Amniotic epithelial cell (primary cell): Measurements from ENCODE around the gene EMC1.
"Not testable (repeated sequence)": the region's sequence is repeated elsewhere in the genome, so short reads cannot be mapped to it uniquely, and the experiment has no call there.

ENCODE experiments used
- DNase-seq: peaks from one replicate; pipeline ENCODE4 v3.0.0-alpha.2; 2010; ENCODE audit warnings: low read depth

Gene EMC1

GRCh38 chr1:19260211-19261138, 9.2 kb upstream of the EMC1 start:
- peak; percentile 89 for DNase-seq

DNA sequence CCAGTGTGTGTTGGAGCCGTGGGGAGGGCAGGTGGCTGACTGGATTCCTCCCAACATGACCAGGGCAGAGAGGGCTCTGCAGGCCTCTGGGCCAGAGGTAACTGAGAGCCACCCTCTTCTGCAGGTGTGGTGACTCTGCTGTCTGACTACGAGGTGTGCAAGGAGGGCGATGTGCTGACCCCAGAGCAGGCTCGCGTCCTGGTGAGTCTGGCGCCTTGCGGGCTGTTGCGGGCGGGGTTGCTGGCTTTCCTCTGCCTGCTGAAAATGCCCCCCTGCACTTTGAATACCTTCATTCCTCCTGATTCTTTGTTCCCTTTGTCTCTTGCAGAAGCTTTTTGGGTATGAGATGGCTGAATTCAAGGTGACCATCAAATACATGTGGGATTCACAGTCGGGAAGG, 7.0 kb upstream of the EMC1 start:
- no peak for DNase-seq

DNA sequence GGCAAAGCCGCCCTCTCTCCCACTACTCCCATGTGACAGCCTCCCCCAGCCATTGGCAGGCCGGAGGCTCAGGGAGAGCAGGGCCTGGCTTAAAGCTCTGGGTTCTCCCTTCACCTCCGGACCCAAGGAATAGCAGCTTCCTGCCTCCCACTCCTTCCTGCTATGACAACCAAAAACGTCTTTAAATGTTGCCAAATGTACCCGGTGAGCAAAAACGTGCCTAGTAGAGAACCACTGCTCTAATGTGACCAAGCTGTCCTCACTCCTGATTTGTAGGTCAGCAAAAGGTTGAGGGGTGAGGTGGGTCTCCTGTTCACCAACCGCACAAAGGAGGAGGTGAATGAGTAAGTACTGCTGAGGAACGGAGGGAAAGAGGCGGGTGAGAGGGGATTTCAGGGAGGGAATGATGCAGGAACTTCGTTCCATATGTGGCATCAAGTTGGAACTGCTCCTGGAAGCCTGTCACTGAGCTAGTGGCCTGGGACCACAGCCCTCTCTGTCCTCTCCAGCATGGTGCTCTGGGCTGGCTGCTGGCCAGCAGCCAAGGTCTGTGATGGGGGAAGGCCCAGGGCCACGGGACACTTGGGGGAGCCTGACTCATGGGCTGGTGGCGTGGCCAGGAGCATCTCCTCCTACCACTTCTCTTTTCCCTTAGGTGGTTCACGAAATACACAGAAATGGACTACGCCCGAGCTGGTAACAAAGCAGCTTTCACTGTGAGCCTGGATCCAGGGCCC, 6.0 kb upstream of the EMC1 start:
- no peak for DNase-seq

- DNase-seq, result not testable (repeated sequence)
Observed at GRCh38 chr1:19256301-19256700, 5.0 kb upstream of the EMC1 start.

DNA sequence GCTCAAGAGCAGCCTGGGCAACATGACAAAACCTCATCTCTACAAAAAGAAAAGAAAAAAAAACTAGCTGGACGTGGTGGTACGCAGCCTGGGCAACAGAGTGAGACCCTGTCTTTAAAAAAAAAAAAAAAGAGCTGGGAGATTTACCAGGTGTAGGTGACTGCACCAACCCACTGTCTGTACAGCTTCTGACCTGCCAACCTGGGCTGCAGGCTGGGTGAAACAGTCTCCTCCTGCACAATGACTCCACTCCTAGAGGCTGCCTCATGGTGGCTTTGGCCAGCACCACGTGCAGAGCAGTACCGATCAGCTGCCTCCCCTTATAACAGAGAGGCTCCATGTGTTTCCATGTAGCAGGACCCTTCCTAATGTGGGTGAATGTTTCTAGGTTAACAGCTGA, 4.0 kb upstream of the EMC1 start:
- DNase-seq, result no peak

- DNase-seq, result no peak
Observed at GRCh38 chr1:19254416-19254815, 3.1 kb upstream of the EMC1 start.

GRCh38 chr1:19250629-19251304, 557 bp downstream of the EMC1 start:
- no peak for DNase-seq

DNA sequence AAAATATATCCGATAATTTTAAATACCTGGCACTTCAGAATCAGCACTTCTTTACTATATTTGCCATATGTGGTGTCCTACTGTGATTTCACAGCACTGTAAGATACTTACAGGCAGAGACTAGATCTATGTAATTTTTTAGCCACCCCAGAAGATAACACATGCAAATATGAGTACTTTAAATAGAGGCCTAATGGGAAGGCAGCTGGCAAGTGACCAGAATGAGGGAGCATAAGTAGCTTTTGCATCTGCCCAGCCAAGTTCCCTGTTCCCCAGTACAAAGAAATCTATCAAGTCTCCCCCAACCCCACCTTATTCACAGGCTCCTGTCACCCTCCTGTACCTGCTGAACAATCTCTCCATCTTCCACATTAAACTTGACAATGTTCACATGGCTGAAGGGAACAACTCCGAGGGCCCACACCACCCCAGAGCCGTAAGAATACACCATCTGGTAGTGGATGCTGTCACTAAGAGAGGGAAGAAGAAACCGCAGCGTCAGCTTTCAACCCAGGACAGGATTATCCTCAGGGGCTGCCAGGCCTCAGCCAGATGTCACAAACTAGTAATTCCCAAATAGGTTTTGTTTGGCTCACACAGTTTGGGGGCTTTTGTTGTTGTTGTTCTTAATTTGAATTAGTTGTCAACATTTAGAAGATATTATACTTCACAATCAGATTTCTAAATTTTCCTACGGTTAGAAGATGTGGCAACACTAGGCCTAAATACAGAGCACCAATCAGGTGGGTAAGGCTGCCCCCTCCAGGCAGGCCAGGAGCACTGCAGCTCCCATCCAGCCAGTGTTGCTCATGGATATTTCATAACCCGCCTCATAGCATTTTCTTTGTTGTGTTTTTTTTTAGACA, 10.4 kb downstream of the EMC1 start:
- DNase-seq, result peak; percentile 75

DNA sequence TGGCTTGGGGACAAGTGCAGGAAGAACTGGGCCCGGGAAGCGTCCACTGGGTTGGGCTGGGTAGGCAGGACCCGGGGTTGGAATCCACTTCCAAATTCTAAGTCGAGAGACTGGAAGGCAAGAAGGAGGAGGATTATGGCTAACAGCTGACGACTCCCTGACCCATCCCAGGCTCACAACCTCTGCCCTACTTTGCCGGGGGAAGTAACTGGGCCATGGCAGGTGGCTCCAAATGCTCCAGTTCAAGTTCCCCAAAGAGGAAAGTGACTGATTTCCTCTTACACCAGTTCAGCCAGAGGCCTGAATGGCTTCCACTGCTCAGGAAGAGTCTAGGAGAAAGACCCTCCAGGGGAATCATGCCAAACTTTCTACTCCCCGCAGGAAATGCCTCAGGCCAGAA, 11.4 kb downstream of the EMC1 start:
- DNase-seq, result no peak

DNA sequence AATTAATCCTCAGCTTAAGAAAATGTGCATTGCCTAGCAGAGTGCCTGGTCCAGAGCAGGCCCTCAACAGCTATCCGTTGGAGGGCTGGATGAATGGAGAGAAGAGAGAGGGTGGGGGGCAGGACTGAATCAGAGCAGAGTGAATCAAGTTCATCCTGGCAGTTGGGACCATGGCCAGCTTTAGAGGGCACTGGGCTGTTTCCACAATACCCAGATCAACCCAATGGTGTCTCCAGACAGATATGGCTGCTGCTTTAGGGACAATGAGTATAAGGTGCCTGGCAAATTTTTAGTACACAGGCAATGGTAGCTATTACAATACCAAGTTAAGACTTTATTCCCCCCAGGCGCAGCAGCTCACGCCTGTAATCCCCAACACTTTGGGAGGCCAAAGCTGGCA, 17.1 kb downstream of the EMC1 start:
- no peak for DNase-seq

DNA sequence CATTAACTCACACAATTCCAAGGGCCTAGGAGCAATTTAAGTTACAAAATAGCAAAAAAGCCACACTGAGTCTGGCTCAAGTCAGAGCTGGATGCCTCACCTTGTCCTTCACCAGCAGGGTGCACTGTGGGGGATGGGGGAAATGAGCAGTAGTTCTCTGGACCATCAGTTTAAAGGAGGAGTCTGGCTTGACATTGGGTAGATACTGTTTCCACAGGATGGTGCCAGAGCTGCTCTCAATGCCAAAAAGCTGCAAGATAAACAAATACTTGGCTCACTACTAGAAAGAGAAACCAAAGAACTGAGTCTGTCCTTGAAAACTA, 18.8 kb downstream of the EMC1 start:
- DNase-seq, result peak; percentile 51

GRCh38 chr1:19231736-19232523, 19.4 kb downstream of the EMC1 start:
- not testable (repeated sequence) for DNase-seq

- peak; percentile 75 for DNase-seq
Observed at GRCh38 chr1:19229828-19230325, 21.4 kb downstream of the EMC1 start.

GRCh38 chr1:19229229-19229628, 22.1 kb downstream of the EMC1 start:
- DNase-seq, result no peak

DNA sequence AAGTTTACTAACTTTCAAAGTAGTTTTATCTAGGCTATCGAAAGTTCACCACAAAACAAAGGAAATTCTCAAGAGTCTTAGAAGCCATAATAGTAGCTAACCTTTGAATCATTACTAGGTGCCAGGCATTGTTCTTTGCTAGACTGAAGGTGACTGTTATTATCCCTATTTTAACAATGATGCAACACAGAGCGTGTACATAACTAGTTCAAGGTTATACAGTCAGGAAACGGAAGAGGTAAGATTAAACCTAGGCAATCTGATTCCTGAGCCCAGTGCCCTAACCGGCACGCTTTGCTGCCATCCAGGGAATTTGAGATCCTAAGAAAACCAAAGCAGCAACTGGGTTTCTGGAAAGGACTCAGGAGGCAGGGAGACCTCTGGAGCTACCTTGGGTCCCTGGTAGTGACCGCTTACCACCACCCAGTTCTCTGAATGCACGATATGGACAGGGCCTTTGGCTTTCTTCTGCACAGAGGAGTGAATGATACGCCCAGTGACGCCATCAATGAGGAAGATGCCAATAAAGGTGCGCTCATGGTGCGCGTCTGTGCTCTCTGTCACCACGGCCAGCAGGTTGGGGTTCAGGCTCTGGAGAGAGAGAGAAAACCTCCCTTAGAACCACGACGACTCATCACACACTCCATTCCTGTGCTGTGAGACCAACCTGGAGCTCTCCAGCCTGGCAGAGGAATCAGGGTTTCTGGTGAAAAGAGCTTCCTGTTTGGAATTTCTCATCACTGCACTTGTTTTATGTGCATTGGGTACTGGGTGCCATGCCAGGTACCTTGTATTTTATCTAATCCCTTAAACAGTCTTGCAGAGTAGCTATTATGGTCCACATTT, 28.1 kb downstream of the EMC1 start:
- DNase-seq, result peak; percentile 50

DNA sequence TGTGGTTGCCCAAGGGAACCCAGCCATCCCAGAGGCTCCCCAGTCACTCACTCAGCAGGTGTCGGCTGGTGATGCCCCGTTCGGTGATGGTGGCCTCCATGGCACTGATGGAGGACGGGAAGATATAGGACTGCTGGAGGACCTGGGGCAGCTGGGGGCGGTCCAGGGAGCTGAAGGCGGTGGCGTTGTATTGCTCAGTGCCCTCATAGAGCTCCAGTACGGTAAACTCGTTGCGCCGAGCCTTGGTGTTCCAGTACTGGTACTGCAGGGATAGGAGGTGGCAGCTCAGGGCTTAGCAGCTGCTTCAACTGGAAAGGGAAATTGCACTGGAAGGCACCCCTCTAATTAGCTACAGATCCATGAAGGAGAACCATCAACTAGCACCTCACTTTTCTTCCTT, 28.8 kb downstream of the EMC1 start:
- DNase-seq, result no peak

DNA sequence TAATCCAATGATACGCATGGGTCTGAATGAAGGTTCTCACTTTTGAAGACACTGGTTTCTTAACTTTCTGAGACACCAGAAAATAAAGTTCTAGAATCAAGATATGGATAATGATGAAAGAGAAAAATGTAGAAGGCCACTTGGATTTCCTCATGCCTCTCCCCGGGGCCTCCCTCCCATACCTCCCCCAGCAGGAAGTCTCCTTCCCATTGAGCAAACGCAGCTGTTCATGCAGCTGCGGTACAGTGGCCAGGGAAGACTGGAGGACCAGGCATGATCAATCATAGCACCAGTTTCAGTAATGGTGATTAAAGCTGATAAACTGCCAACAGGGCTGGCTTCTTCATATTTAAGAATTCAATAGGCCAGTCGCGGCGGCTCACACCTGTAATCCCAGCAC, 30.3 kb downstream of the EMC1 start:
- peak; percentile 41 for DNase-seq

DNA sequence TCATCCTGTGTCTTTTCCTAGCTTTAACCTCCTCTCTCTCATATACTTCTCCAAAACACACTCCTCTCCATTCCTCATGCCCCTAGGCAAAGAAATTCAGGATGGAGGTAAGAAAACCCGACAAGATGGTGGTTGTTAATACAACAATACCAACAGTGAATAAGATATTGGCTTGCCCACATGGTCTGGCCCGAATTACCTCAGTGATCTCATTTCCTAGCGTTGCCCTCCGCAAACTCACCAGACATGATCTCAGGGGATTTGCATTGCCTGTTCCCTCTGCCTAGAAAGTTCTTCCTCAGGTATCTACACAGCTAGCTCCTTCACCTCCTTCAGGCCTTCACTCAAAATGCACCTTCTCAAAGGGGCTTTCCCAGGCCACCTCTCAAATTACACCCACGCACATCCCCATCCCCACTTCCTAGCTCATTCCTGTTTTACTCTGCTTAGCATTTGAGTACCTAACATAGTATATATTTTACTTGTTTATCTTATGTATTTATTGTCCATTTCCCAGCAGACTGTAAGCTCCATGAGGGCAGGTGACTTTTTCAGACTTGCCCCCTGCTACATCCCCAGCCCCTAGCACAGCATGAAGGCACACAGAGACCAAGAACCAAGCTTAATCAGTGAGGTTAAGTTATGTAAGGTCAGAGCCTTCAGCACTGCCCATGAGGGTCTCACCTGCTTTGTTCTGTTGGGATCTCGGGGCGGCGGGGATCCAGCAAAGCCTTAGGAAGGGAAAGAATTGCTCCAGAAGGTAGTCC, 31.1 kb downstream of the EMC1 start:
- no peak for DNase-seq

DNA sequence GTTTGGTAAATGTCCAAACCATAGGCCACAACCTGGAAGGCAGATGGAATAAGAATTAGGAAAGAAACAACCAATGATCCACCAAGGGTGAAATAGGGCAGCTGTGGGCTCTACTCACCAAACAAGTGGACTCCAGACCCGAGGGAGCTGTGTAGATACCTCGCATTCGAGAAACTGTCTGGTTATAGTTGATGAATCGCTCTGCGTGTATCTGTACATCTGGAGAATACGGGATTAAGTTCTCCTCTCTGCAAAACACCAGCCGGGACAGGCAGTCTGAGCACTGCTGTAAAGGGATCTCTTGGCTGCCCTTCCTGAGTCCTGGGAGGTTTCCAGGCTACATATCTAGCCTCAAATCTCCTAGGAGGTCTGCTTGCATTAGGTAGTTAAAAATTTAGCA, 31.9 kb downstream of the EMC1 start:
- peak; percentile 62 for DNase-seq
